ENCODE data around the gene SHCBP1L.

Gene SHCBP1L

GRCh38 chr1:182888736-182889531 lies 64.0 kb downstream of the SHCBP1L start:
- DNase-seq = no peak

DNA sequence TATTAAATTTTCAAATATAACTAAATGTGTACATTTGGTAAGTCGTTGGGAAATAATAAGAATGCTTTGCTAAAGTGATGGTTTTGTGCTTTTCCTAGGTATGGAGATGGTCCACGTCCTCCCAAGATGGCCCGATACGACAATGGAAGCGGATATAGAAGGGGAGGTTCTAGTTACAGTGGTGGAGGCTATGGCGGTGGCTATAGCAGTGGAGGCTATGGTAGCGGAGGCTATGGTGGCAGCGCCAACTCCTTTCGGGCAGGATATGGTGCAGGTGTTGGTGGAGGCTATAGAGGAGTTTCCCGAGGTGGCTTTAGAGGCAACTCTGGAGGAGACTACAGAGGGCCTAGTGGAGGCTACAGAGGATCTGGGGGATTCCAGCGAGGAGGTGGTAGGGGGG lies 66.0 kb downstream of the SHCBP1L start:
- DNase-seq = no peak

DNA sequence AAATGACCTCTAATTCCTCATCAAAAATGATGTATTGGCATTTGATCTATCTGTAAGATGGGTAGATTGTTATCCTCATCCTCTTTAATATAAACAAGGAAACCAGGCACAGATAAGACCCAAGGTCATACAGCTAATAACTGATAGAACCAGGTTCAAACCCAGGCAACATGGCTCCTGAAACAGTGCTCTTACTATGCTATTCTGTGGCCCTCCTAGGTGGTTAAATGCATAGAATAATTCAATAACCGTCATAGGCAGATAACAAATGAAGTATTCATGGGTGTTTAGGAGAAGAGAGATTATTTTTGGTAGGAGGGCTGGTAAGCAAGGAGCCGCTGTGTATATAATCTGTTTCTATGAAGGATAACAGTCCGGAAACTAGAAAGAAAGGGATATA lies 67.4 kb downstream of the SHCBP1L start:
- no peak for DNase-seq

GRCh38 chr1:182884872-182885271 lies 68.1 kb downstream of the SHCBP1L start:
- DNase-seq = no peak

DNA sequence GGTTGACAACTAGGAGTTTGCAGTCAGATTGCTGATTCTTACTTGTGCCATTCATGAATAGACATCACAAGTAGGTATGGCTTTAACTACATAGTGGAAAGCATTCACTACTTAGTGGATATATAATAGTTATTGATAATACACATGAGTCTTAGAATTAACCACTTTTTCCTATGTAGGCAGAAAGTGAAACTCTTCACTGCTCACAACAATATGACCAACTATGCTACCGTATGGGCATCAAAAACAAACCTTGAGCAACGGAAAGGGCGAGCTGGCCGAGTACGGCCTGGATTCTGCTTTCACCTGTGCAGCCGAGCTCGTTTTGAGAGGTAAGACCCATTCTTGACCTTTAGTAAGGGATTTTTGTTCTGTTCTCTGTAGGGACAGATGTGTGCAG lies 75.1 kb downstream of the SHCBP1L start:
- DNase-seq = no peak

DNA sequence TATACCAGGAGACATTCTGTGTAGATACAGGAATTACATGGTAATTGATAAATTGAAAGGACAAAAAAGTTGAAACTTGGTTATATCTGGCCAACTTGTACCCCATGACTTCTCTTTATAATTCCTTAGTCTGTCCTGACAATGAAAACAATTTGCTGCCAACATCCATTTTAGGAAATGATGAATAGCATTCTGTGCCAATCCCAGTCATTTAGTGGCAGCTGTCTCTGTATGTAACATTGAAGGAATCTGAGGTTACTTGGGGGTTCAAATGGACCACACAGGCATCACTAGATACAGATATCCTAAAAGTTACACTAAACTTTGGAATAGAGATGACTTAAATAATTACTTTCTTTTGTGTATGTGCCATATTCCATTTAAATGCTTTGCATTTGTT lies 75.6 kb downstream of the SHCBP1L start:
- no peak for DNase-seq

GRCh38 chr1:182875889-182876288 lies 77.1 kb downstream of the SHCBP1L start:
- DNase-seq = no peak

DNA sequence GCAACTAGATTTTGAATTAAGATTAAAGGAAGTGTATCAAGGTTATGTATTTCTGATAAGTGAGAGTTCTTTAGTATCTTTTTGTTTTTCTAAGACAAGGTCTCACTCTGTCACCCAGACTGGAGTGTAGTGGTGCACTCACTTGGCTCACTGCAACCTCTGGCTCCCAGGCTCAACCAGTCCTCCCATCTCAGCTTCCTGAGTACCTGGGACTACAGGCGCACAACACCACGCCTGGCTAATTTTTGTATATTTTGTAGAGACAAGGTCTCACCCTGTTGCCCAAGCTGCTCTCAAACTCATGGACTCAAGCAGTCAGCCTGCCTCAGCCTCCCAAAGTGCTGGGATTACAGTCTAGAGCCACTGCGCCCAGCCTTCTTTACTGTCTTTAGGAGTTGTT lies 80.1 kb downstream of the SHCBP1L start:
- DNase-seq = no peak

DNA sequence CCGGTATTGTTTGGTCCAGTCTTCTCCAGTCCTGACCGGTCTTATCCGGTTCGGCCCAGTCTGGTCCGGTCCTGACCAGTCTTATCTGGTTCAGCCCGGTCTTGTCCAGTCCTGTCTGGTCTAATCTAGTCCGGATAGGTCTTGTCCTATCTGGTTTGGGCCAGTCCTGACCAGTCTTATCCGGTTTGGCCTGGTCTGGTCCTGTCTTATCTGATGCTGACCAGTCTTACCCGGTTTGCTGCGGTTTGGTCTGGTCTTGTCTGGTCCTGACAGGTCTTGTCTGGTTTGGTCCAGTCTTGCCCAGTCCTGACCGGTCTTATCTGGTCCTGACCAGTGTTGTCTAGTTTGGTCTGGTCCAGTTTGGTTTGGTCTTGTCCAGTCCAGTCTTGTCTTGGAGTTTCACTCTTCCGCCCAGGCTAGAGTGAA lies 83.7 kb downstream of the SHCBP1L start:
- peak in 2 of 5 donors; percentile 10 for DNase-seq

DNA sequence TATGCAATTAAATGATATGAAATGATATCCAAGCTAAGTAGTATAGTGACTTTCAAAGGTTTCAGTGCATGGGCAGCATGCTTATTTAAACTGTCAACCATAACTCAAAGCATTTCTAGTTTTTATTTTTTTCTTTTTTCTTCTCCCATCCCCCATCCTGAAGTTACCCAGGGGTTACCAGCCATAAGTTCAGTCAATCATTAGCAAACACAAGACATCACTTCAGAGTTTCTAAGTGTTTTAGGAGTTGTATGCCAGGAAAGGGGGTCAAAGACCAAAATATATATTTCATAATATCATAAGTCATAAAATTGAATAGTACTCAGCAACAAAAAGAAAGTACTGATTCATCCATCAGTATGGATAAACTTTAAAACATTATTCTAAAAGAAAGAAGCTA lies 85.1 kb downstream of the SHCBP1L start:
- no peak for DNase-seq

GRCh38 chr1:182863940-182864339 lies 89.0 kb downstream of the SHCBP1L start:
- DNase-seq = no peak

GRCh38 chr1:182862827-182863226 lies 90.1 kb downstream of the SHCBP1L start:
- DNase-seq = no peak

- no peak for DNase-seq
Measured at GRCh38 chr1:182861994-182862393, 91.0 kb downstream of the SHCBP1L start.

DNA sequence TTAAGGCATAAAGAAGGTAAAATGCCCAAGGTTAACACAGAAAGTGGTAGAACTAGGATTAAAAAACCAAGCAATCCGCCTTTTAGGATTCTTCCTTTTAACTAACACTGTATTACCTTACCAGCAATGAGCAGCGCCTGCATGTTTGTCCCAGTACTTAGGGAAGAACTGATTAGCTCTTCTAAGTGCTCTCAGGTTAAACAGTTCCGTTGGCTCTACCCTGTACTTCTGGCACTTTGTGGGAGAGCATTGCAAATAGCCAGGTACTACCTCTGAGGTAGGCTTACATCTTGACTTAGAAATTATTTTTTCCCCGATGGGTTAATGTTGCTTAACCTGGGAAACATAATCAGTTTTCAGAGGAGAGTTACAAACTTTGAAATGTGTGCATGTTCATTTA lies 92.3 kb downstream of the SHCBP1L start:
- no peak for DNase-seq

GRCh38 chr1:182857212-182857611 lies 95.8 kb downstream of the SHCBP1L start:
- DNase-seq = no peak

DNA sequence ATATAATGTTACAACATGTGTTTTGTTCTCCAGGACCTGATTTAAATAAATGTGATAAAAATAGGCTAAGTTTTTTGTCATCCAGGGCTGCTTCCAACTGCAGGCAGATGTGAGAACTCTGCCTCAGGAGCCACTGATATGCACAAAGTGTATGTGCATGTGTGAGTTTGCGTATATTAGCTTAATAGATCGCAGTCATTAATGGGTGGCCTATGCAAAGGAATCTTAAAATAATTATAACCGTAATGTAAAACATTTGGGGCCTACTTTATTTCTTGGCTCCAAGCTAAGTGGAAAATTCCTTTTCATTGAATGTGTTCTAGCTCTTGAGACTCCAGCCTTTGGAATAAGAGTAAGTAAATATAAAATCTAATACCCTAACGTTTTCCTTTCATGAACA lies 97.1 kb downstream of the SHCBP1L start:
- no peak for DNase-seq

GRCh38 chr1:182851825-182852224 lies 101.1 kb downstream of the SHCBP1L start:
- no peak for DNase-seq

GRCh38 chr1:182850319-182850718 lies 102.6 kb downstream of the SHCBP1L start:
- no peak for DNase-seq
